ENCODE data around the gene CHD1. TPM values are rescaled to one million over a fixed set of nuclear protein-coding genes. Genes with fewer than 3 reads are reported as not detected.

The CHD1 gene
- total and polyA plus RNA-seq, 9 of the 15 experiments (the other 6 are each of a cell fraction or from before 2014, with no cell fraction given), result 27.3 to 133 (median 58.7) TPM

GRCh38 chr5:98846520-98846919, 82.3 kb downstream of the CHD1 start (continued):
- no peak for TF ChIP-seq ZHX1 (conservative IDR thresholded peaks at IDR 0.05; ENCODE audit: low read length)
- TF ChIP-seq ZNF224 (CRISPR knock-in tag; IDR thresholded peaks at IDR 0.05), result no peak
- TF ChIP-seq MLX (CRISPR knock-in tag; conservative IDR thresholded peaks at IDR 0.05), result no peak
- no peak for TF ChIP-seq KAT2B (IDR thresholded peaks at IDR 0.05; ENCODE audit: low read depth, low read length)
- no peak for TF ChIP-seq RBM34 (IDR thresholded peaks at IDR 0.05; ENCODE audit: borderline replicate concordance, insufficient read depth, low read length)

- in situ Hi-C loops (cut with MboI), result no loop called here
- Histone ChIP-seq H3K4me1 (replicated peaks in 1 of 2; ENCODE audit: control insufficient read depth in 2 of 2, insufficient read depth in 2 of 2, low read length in 2 of 2) (no peaks in the 10 kb centered on the region), H3K27me3 (ENCODE audit: control insufficient read depth in 2 of 2, insufficient read depth in 2 of 2, low read length in 2 of 2) (no peaks in the 10 kb centered on the region), H3K27ac (ENCODE audit: extremely low read depth, low read depth, low read length) (no peak overlapping the region), H4K20me1 (replicated peaks; ENCODE audit: control insufficient read depth, insufficient read depth, low read length) (no peaks in the 10 kb centered on the region), H3K9me3 (replicated peaks; ENCODE audit: control insufficient read depth, insufficient read depth, low read depth, low read length) (0 out of 2 replicates have a peak, but pooled peaks cover 4% of the 10 kb centered on the region), H3K79me2 (ENCODE audit: control insufficient read depth, insufficient read depth, low read length) (no peaks in the 10 kb centered on the region), H3K4me2 (ENCODE audit: insufficient read depth, low read length) (no peak overlapping the region), H3K9me1 (ENCODE audit: control insufficient read depth, insufficient read depth, low read length) (no peaks in the 10 kb centered on the region), H3K4me3 (no peak overlapping the region), H3K9ac (ENCODE audit: insufficient read depth in 1 of 2, low read depth in 2 of 2, low read length in 2 of 2) (no peak overlapping the region), H3K36me3 (ENCODE audit: control insufficient read depth, insufficient read depth, low read length) (no peaks in the 10 kb centered on the region), H2AFZ (ENCODE audit: low read depth, low read length) (no peak overlapping the region)
- WGBS (ENCODE audit: insufficient coverage, low coverage, missing lambda C conversion rate), result 5% methylated on average over 8 of the region's 8 CpGs
- POLR2A ChIA-PET, result no interaction called here
- intact Hi-C loops (cut with micrococcal nuclease), result no loop called here
- TF ChIP-seq ZNF146 (CRISPR knock-in tag; IDR thresholded peaks at IDR 0.05; ENCODE audit: unreplicated experiment) (no peak), PML (IDR thresholded peaks at IDR 0.05; ENCODE audit: low read length) (no peak), ID3 (CRISPR knock-in tag; IDR thresholded peaks at IDR 0.05) (no peak), ID3 (tag; IDR thresholded peaks at IDR 0.05) (no peak), TCF3 (CRISPR knock-in tag; IDR thresholded peaks at IDR 0.05) (no peak), DLX4 (CRISPR knock-in tag; IDR thresholded peaks at IDR 0.05) (no peak), SMARCB1 (IDR thresholded peaks at IDR 0.05; ENCODE audit: insufficient read length, low read depth) (no peak), BDP1 (IDR thresholded peaks at IDR 0.05; ENCODE audit: insufficient read depth, insufficient read length) (no peak)
- CTCF ChIA-PET (ENCODE audit: low intra/inter-chr PET ratio), result no interaction called here
- ATAC-seq, result no peak
- DNase-seq (ENCODE audit: extremely low read depth in 1 of 4, low spot score in 3 of 4), result no peak
- BruUV-seq (replicated peaks), result no TSS peak
- no peak for FAIRE-seq
Measured at GRCh38 chr5:98845878-98846277, 82.9 kb downstream of the CHD1 start.
